Thyroid gland (tissue), 4 donors: Measurements from ENCODE around the gene DTX1. TPM values are rescaled to one million over a fixed set of nuclear protein-coding genes. Genes with fewer than 3 reads are reported as not detected.

Experiments
- DNase-seq, 2 donors: peaks; one replicate each; pipeline ENCODE4 v3.0.0-alpha.2; 2019
- H3K27ac ChIP-seq, 3 donors: fragments of 200-600 bp; sonication (generic); 1 replicate in 2 of 3; 2 replicates in 1 of 3; pipeline ENCODE4 v1.5.1; 2016 to 2019; ENCODE audit warnings: mild to moderate bottlenecking in 1 of 3, moderate library complexity in 1 of 3
- H3K27me3 ChIP-seq: fragments of 200-600 bp; sonication (generic); one replicate; pipeline ENCODE4 v1.5.1; 2019
- H3K36me3 ChIP-seq, 2 donors: fragments of 200-600 bp; sonication (generic); one replicate each; pipeline ENCODE4 v1.5.1; 2016 to 2019
- H3K4me1 ChIP-seq, 2 donors: fragments of 200-600 bp; sonication (generic); one replicate each; pipeline ENCODE4 v1.5.1; 2017 to 2019
- H3K4me3 ChIP-seq, 3 donors: fragments of 200-600 bp; sonication (generic); replicated peaks in 1 of 3; 1 replicate in 2 of 3; 2 replicates in 1 of 3; pipeline ENCODE4 v1.5.1; 2016; ENCODE audit warnings: mild to moderate bottlenecking in 1 of 3
- H3K9me3 ChIP-seq: fragments of 200-600 bp; sonication (generic); one replicate; pipeline ENCODE4 v1.5.1; 2017
- POLR2A ChIP-seq, 2 donors: fragments of 450-650 bp; IDR thresholded peaks; one replicate each; pipeline ENCODE4 v1.6.1; 2017; ENCODE audit warnings: antibody characterized with exemption in 2 of 2, mild to moderate bottlenecking in 2 of 2, moderate library complexity in 1 of 2
- WGBS, 2 donors: methylation state at CpG; one replicate each; pipeline ENCODE4 v1.1.5; 2017; 5-methylcytosine and 5-hydroxymethylcytosine counted together
- intact Hi-C: fragments of 100-400 bp; cut with DNase I; formaldehyde crosslinking; loops from one replicate; pipeline ENCODE4 v1.15.1; 2023
- total RNA-seq, 4 donors: library from RNA; depleted of rRNA; stranded (reverse); fragments of >200 nt; gene quantifications; one replicate each; pipeline ENCODE4 v1.2.3, GENCODE V29; 2016
- TF ChIP-seq, protein P1 (sequence below), 6 experiments: fragments of 200-600 bp in 3 of 6; fragments of 450-650 bp in 3 of 6; sonication (generic) in 3 of 6; IDR thresholded peaks; one replicate each; pipeline ENCODE4 v1.5.1; 2016 to 2019; ENCODE audit warnings: antibody characterized with exemption in 6 of 6, mild to moderate bottlenecking in 2 of 6, inconsistent platforms in 1 of 6, moderate library complexity in 1 of 6

Gene DTX1
- total RNA-seq, 4 donors from 2014 or later = 11.5 to 37.1 (median 20.6) TPM

DNA sequence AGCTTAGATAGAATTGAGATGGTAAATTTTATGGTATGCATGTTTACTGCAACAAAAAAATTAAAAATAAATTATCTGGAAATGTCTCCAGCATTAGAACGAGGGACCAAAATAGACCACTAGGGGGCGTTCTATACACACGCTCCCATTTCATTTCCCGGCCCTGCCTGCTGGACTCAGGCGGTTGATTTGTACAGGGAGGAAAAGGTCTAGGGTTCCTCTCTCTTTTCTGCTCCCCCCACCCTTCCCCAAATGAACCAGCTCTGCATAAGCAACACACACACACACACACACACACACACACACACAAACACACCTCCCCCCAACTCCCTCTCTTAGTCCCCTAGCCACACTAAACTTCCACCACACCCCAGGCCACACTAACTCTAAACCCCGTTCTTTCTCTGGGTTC is 7.8 kb upstream of the DTX1 start:
- Histone ChIP-seq H3K27ac (no peak overlapping the region), H3K9me3 (no peaks in the 10 kb centered on the region), H3K36me3 (no peaks in the 10 kb centered on the region), H3K27me3 (no peaks in the 10 kb centered on the region), H3K4me3 (no peak overlapping the region), H3K4me1 (no peaks in the 10 kb centered on the region)
- 8% methylated on average over 6 of the region's 6 CpGs for WGBS, 2 donors
- no peak for TF ChIP-seq POLR2A (IDR thresholded peaks at IDR 0.05)
- TF ChIP-seq, protein P1, sequence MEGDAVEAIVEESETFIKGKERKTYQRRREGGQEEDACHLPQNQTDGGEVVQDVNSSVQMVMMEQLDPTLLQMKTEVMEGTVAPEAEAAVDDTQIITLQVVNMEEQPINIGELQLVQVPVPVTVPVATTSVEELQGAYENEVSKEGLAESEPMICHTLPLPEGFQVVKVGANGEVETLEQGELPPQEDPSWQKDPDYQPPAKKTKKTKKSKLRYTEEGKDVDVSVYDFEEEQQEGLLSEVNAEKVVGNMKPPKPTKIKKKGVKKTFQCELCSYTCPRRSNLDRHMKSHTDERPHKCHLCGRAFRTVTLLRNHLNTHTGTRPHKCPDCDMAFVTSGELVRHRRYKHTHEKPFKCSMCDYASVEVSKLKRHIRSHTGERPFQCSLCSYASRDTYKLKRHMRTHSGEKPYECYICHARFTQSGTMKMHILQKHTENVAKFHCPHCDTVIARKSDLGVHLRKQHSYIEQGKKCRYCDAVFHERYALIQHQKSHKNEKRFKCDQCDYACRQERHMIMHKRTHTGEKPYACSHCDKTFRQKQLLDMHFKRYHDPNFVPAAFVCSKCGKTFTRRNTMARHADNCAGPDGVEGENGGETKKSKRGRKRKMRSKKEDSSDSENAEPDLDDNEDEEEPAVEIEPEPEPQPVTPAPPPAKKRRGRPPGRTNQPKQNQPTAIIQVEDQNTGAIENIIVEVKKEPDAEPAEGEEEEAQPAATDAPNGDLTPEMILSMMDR (IDR thresholded peaks at IDR 0.05) = peak; percentile 62 to 87 (median 82)
- intact Hi-C loops = loop anchor here (2.0 kb wide), 1 partner anchor 126 kb away; no protein-coding TSS in a partner anchor
- peak; percentile 56 to 64 for DNase-seq

DNA sequence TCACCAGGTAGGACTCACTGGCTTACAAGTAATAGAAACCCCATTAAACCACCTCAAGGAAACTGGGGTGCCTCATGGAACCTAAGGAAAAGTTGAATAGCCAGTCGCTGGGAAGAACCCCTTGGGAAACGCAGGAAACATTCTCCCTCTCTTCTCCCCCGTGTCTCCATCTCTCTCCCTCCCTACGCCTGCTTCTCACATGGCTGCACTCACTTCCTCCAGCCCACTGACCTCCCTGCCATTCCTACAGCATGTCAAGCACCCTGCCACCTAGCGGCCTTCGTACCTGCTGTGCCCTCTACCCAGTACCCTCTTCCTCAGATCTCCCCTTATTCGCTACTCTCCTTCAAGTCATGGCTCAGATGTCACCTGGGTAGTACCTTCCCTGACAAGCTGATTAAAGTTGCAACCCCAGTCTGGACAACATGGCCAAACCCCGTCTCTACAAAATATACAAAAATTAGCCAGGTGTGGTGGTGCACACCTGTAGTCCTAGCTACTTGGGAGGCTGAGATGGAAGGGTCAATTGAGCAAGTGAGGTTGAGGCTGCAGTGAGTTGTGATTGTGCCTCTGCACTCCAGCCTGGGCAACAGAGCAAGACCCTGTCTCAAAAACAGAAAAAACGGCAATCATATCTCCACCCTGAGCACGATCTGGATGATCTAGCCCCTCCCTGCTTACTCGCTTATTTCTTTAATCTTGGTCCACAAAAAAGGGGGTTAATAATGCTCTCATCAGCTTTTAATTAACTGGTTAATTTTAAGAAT is 6.4 kb upstream of the DTX1 start:
- Histone ChIP-seq H3K36me3 (no peaks in the 10 kb centered on the region), H3K9me3 (no peaks in the 10 kb centered on the region), H3K27me3 (no peaks in the 10 kb centered on the region), H3K4me1 (no peaks in the 10 kb centered on the region), H3K4me3 (no peak overlapping the region), H3K27ac (no peak overlapping the region)
- TF ChIP-seq, protein P1 (IDR thresholded peaks at IDR 0.05) = peak in 4 of 6 experiments; percentile 27 to 54 (median 46)
- no peak for TF ChIP-seq POLR2A (IDR thresholded peaks at IDR 0.05)
- intact Hi-C loops = loop anchor here (2.0 to 5.0 kb wide), 3 partner anchors 47 to 125 kb away; no protein-coding TSS in a partner anchor
- 44 to 51% methylated on average over 11 of the region's 11 CpGs for WGBS, 2 donors
- peak; percentile 74 to 80 for DNase-seq

DNA sequence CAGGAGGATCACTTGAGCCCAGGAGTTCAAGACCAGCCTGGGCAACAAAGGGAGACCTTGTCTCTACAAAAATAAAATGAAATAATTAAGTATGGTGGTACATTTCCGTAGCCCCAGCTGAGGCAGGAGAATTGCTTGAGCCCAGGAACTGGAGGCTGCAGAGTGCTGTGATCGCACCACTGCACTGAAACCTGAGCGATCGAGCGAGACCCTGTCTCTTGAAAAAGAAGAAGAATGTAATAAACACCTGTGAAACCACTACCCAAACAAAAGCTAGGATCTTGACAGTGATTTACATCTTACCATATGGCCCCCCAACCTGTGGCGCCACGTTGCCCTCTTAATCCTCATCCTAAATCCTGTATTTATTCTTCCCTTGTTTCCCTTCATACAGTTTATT is 5.7 kb upstream of the DTX1 start:
- WGBS, 2 donors = 87 to 91% methylated on average over 7 of the region's 7 CpGs
- intact Hi-C loops = loop anchor here (5.0 kb wide), 2 partner anchors 47 to 102 kb away; no protein-coding TSS in a partner anchor

DNA sequence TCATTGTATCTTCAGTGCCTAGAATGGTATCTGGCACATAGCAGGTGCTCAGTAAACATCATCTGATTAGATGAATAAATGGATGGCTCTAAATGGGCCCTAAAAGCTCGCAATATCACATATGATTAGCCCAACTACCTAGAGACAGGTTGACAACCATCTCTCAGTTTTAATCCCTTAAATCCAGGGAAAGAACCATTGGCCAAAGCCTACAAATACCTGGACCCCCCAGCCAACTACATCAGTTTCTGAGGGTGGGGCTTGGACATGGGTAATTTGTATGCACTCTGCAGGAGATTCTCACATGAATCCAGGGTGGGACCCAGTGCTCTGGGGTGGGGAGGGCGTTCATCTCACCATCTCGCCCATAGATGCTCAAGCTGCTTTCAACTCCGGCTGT is 4.8 kb upstream of the DTX1 start:
- WGBS, 2 donors = 78 to 92% methylated on average over 1 to 4 of the region's 4 CpGs
- peaks cover 0 to 5% of the 10 kb centered on the region in 2 donors for H3K4me1 ChIP-seq
- H3K27ac ChIP-seq = no peak overlapping the region
- TF ChIP-seq, protein P1 (IDR thresholded peaks at IDR 0.05) = no peak
- TF ChIP-seq POLR2A (IDR thresholded peaks at IDR 0.05) = no peak
- H3K4me3 ChIP-seq = no peak overlapping the region
- H3K9me3 ChIP-seq = no peaks in the 10 kb centered on the region
- no peaks in the 10 kb centered on the region for H3K36me3 ChIP-seq
- no peak for DNase-seq
- H3K27me3 ChIP-seq = no peaks in the 10 kb centered on the region
- intact Hi-C loops = loop anchor here (5.0 kb wide), 2 partner anchors 46 to 101 kb away; no protein-coding TSS in a partner anchor

More for the DNA sequence above, 5.7 kb upstream of the DTX1 start:
- Histone ChIP-seq H3K4me1 (no peaks in the 10 kb centered on the region), H3K36me3 (no peaks in the 10 kb centered on the region), H3K4me3 (no peak overlapping the region), H3K27ac (no peak overlapping the region), H3K9me3 (no peaks in the 10 kb centered on the region), H3K27me3 (no peaks in the 10 kb centered on the region)
- TF ChIP-seq POLR2A (IDR thresholded peaks at IDR 0.05) = no peak
- TF ChIP-seq, protein P1 (IDR thresholded peaks at IDR 0.05) = no peak
- no peak for DNase-seq

DNA sequence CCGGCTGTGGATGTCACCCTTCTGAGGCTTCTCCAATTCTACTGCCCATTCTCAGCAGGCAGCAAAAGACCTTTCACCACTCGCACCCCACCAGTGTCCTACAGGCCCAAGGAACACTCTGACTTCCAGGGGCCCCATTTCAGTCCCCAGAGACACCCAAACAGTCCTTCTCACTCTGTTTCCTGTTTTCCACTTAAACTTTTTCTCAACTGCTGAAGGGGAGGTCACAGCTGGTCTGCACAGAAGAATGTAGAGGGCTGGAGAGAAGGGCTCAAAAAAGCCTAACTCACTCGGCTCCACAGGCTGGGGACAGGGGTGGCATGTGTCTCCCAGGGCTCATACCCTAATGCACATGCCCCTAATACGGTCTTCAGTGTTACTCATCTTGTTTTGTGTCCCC is 4.2 kb upstream of the DTX1 start:
- H3K27ac ChIP-seq = no peak overlapping the region
- no peaks in the 10 kb centered on the region for H3K36me3 ChIP-seq
- H3K4me3 ChIP-seq = no peak overlapping the region
- H3K27me3 ChIP-seq = no peaks in the 10 kb centered on the region
- 61 to 65% methylated on average over 4 of the region's 4 CpGs for WGBS, 2 donors
- DNase-seq = no peak
- TF ChIP-seq, protein P1 (IDR thresholded peaks at IDR 0.05) = no peak
- TF ChIP-seq POLR2A (IDR thresholded peaks at IDR 0.05) = no peak
- H3K9me3 ChIP-seq = no peaks in the 10 kb centered on the region
- intact Hi-C loops = loop anchor here (5.0 kb wide), 2 partner anchors 45 to 100 kb away; no protein-coding TSS in a partner anchor
- peaks cover 0 to 10% of the 10 kb centered on the region in 2 donors for H3K4me1 ChIP-seq
